ENCODE results near the gene MS4A4E. TPM values are rescaled to one million over a fixed set of nuclear protein-coding genes. Genes with fewer than 3 reads are reported as not detected.
"Not testable (repeated sequence)": the region's sequence is repeated elsewhere in the genome, so short reads cannot be mapped to it uniquely, and the experiment has no call there.

The MS4A4E gene
- total and polyA plus RNA-seq, 2 donors (not counting 3 experiments of a cell fraction or from before 2014, with no cell fraction given) = not detected

DNA sequence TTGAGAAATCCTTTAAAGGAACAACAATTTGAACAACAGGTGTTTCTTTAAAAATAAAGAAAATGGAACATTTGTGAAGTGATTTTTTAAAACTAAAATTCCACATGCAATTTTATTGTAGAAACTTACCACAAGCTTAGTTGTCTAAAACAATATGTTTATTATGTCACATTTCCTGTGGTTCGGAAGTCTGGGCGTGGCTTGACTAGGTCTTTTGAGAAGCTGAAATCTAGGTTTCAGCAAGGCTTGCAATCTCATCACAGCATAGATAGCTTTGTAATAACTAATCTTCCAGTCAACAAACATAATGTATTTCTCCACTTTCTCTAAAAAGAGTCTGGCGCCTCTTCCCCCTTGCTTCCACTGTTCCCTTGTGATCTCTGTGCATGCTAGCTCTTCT, 87.0 kb downstream of the MS4A4E start:
- H3K79me2 ChIP-seq (ENCODE audit: control insufficient read depth, insufficient read depth, low read length) = no peaks in the 10 kb centered on the region
- peak overlapping the region; percentile 12 for H2AFZ ChIP-seq (ENCODE audit: low read depth, low read length)
- no peaks in the 10 kb centered on the region for H3K27me3 ChIP-seq (ENCODE audit: control insufficient read depth in 2 of 2, insufficient read depth in 2 of 2, low read length in 2 of 2)
- no peaks in the 10 kb centered on the region for H3K9me3 ChIP-seq (replicated peaks; ENCODE audit: control insufficient read depth, insufficient read depth, low read length)
- BruUV-seq (replicated peaks) = no TSS peak
- H3K4me3 ChIP-seq (replicated peaks in 1 of 3; ENCODE audit: insufficient read depth in 1 of 3, low read depth in 1 of 3, low read length in 3 of 3) = no peak overlapping the region
- FAIRE-seq (peak; percentile 46), DNase-seq (ENCODE audit: low read depth, low spot score) (peak; percentile 52)
- peak overlapping the region; percentile 52 for H3K4me2 ChIP-seq (ENCODE audit: insufficient read depth, low read length)
- H3K4me1 ChIP-seq (ENCODE audit: control insufficient read depth, extremely low read depth, insufficient read depth, low read length) = peaks cover 26% of the 10 kb centered on the region
- H3K36me3 ChIP-seq (ENCODE audit: control insufficient read depth in 2 of 2, extremely low read depth in 1 of 2, insufficient read depth in 2 of 2, low read length in 2 of 2) = no peaks in the 10 kb centered on the region
- TF ChIP-seq CTCF (IDR thresholded peaks at IDR 0.05; ENCODE audit: extremely low read depth in 1 of 2, insufficient read depth in 1 of 2, low read depth in 1 of 2, low read length in 2 of 2) = no peak
- intact Hi-C loops (cut with micrococcal nuclease) = no loop called here
- dilution Hi-C loops (cut with MboI; ENCODE audit: extremely low pct_ligation_motif_present, low sequenced_read_pairs) = no loop called here
- ChIA-PET CTCF (interaction anchor here (0.9 to 1.1 kb wide), 6 partner anchors 10 to 95 kb away, joined by 3 to 4 read pairs (median 4); no protein-coding TSS in a partner anchor), POLR2A (no interaction called here)
- no peaks in the 10 kb centered on the region for H3K9me1 ChIP-seq (replicated peaks; ENCODE audit: control insufficient read depth, extremely low read depth, insufficient read depth, low read length)
- no peak overlapping the region for H3K27ac ChIP-seq (ENCODE audit: insufficient read depth, low read depth, low read length)
- H4K20me1 ChIP-seq (replicated peaks; ENCODE audit: control insufficient read depth, extremely low read depth, insufficient read depth, low read length) = no peaks in the 10 kb centered on the region
- H3K9ac ChIP-seq (replicated peaks; ENCODE audit: extremely low read depth, insufficient read depth, low read length) = no peak overlapping the region

DNA sequence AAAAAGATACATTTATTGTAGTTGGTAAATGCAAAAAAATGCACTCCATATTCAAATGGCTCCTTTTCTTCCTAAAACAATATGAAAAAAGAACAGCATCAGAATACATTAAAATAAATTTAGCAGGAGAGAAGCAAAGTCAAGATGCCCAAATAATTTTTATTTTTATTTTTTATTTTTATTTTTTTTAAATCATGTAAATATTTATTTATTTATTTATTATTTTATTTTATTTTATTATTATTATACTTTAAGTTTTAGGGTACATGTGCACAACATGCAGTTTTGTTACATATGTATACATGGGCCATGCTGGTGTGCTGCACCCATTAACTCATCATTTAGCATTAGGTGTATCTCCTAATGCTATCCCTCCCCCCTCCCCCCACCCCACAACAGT, 90.2 kb downstream of the MS4A4E start:
- H3K9me1 ChIP-seq (replicated peaks; ENCODE audit: control insufficient read depth, extremely low read depth, insufficient read depth, low read length); BruUV-seq (replicated peaks); H3K4me1 ChIP-seq (ENCODE audit: control insufficient read depth, extremely low read depth, insufficient read depth, low read length); CTCF ChIA-PET; H3K4me3 ChIP-seq (replicated peaks in 1 of 3; ENCODE audit: insufficient read depth in 1 of 3, low read depth in 1 of 3, low read length in 3 of 3); H3K9me3 ChIP-seq (replicated peaks; ENCODE audit: control insufficient read depth, insufficient read depth, low read length); H3K27me3 ChIP-seq (ENCODE audit: control insufficient read depth in 2 of 2, insufficient read depth in 2 of 2, low read length in 2 of 2); H3K79me2 ChIP-seq (ENCODE audit: control insufficient read depth, insufficient read depth, low read length); H3K4me2 ChIP-seq (ENCODE audit: insufficient read depth, low read length); FAIRE-seq; H3K36me3 ChIP-seq (ENCODE audit: control insufficient read depth in 2 of 2, extremely low read depth in 1 of 2, insufficient read depth in 2 of 2, low read length in 2 of 2); dilution Hi-C loops (cut with MboI; ENCODE audit: extremely low pct_ligation_motif_present, low sequenced_read_pairs); H2AFZ ChIP-seq (ENCODE audit: low read depth, low read length); intact Hi-C loops (cut with micrococcal nuclease); H4K20me1 ChIP-seq (replicated peaks; ENCODE audit: control insufficient read depth, extremely low read depth, insufficient read depth, low read length); H3K27ac ChIP-seq (ENCODE audit: insufficient read depth, low read depth, low read length); POLR2A ChIA-PET; H3K9ac ChIP-seq (replicated peaks; ENCODE audit: extremely low read depth, insufficient read depth, low read length); DNase-seq (ENCODE audit: low read depth, low spot score): not testable (repeated sequence)

Data from endothelial cell of umbilical vein (primary cell).